ENCODE measurements around the gene TMEM37. TPM values are rescaled to one million over a fixed set of nuclear protein-coding genes. Genes with fewer than 3 reads are reported as not detected.

The TMEM37 gene
- polyA plus RNA-seq, 1 donor from 2014 or later: not detected

DNA sequence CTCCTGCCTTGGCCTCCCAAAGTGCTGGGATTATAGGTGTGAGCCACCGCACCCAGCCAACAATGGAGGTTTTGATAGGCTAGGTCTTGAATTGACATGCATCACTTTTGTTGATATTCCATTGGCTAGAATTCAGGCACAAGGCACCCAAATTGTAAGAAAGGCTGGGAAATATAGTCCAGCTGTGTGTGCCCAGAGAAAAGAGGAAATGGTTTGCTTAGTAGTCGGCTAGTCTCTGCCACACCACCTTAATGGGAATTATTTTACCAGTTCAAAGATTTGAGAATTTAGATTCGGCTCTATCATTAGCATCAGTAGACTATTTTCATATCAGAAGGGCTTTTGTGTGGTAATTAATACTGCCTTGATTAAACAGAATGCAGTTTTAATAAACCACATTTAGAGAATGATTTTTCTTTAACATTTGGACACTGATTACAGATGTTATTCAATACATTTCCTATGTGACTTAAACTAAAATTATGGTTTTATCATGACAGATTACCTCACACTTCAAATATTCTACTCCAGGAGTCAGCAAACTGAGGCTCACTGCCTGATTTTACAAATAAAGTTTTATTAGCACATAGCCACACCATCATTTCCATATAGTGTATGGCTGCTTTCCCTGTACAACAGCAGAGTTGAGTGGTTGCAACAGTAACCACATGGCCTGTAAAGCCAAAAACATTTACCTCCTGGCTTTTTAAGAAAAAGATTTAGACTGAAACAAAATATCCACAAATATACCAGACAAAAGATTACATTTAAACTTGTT, 37.5 kb upstream of the TMEM37 start:
- Histone ChIP-seq H4K20me1 (ENCODE audit: insufficient read depth) (no peaks in the 10 kb centered on the region), H3K36me3 (ENCODE audit: insufficient read depth, low read length) (no peaks in the 10 kb centered on the region), H3K9ac (ENCODE audit: low read length) (no peak overlapping the region), H3K9me3 (ENCODE audit: low read length) (no peaks in the 10 kb centered on the region), H3K79me2 (replicated peaks; ENCODE audit: insufficient read depth, low read length) (no peaks in the 10 kb centered on the region), H2AFZ (ENCODE audit: low read depth, low read length) (no peak overlapping the region), H3K4me2 (ENCODE audit: low read length) (no peak overlapping the region), H3K27ac (ENCODE audit: low read length) (no peak overlapping the region), H3F3A (ENCODE audit: insufficient read depth, low read length, poor library complexity, severe bottlenecking) (no peaks in the 10 kb centered on the region), H3K9me2 (ENCODE audit: insufficient read depth, low read length) (no peaks in the 10 kb centered on the region), H3K4me3 (ENCODE audit: low read length) (no peak overlapping the region), H3K27me3 (ENCODE audit: insufficient read depth, low read depth, low read length) (no peaks in the 10 kb centered on the region)
- TF ChIP-seq RAD21 (conservative IDR thresholded peaks at IDR 0.05) (no peak), EP300 (conservative IDR thresholded peaks at IDR 0.05; ENCODE audit: poor library complexity, severe bottlenecking) (no peak), SMC3 (conservative IDR thresholded peaks at IDR 0.05; ENCODE audit: poor library complexity) (no peak), MXI1 (conservative IDR thresholded peaks at IDR 0.05; ENCODE audit: poor library complexity, severe bottlenecking) (no peak), EZH2 (IDR thresholded peaks at IDR 0.05; ENCODE audit: borderline replicate concordance, insufficient read depth, low read length, poor library complexity, severe bottlenecking) (no peak), POLR2AphosphoS5 (IDR thresholded peaks at IDR 0.05) (no peak), TAF1 (IDR thresholded peaks at IDR 0.05; ENCODE audit: low read depth) (no peak)
- TF ChIP-seq, protein P1, sequence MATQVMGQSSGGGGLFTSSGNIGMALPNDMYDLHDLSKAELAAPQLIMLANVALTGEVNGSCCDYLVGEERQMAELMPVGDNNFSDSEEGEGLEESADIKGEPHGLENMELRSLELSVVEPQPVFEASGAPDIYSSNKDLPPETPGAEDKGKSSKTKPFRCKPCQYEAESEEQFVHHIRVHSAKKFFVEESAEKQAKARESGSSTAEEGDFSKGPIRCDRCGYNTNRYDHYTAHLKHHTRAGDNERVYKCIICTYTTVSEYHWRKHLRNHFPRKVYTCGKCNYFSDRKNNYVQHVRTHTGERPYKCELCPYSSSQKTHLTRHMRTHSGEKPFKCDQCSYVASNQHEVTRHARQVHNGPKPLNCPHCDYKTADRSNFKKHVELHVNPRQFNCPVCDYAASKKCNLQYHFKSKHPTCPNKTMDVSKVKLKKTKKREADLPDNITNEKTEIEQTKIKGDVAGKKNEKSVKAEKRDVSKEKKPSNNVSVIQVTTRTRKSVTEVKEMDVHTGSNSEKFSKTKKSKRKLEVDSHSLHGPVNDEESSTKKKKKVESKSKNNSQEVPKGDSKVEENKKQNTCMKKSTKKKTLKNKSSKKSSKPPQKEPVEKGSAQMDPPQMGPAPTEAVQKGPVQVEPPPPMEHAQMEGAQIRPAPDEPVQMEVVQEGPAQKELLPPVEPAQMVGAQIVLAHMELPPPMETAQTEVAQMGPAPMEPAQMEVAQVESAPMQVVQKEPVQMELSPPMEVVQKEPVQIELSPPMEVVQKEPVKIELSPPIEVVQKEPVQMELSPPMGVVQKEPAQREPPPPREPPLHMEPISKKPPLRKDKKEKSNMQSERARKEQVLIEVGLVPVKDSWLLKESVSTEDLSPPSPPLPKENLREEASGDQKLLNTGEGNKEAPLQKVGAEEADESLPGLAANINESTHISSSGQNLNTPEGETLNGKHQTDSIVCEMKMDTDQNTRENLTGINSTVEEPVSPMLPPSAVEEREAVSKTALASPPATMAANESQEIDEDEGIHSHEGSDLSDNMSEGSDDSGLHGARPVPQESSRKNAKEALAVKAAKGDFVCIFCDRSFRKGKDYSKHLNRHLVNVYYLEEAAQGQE (IDR thresholded peaks at IDR 0.05; ENCODE audit: borderline replicate concordance): no peak
- TF ChIP-seq, protein P2, sequence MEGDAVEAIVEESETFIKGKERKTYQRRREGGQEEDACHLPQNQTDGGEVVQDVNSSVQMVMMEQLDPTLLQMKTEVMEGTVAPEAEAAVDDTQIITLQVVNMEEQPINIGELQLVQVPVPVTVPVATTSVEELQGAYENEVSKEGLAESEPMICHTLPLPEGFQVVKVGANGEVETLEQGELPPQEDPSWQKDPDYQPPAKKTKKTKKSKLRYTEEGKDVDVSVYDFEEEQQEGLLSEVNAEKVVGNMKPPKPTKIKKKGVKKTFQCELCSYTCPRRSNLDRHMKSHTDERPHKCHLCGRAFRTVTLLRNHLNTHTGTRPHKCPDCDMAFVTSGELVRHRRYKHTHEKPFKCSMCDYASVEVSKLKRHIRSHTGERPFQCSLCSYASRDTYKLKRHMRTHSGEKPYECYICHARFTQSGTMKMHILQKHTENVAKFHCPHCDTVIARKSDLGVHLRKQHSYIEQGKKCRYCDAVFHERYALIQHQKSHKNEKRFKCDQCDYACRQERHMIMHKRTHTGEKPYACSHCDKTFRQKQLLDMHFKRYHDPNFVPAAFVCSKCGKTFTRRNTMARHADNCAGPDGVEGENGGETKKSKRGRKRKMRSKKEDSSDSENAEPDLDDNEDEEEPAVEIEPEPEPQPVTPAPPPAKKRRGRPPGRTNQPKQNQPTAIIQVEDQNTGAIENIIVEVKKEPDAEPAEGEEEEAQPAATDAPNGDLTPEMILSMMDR (IDR thresholded peaks at IDR 0.05; ENCODE audit: poor library complexity, severe bottlenecking): no peak

DNA sequence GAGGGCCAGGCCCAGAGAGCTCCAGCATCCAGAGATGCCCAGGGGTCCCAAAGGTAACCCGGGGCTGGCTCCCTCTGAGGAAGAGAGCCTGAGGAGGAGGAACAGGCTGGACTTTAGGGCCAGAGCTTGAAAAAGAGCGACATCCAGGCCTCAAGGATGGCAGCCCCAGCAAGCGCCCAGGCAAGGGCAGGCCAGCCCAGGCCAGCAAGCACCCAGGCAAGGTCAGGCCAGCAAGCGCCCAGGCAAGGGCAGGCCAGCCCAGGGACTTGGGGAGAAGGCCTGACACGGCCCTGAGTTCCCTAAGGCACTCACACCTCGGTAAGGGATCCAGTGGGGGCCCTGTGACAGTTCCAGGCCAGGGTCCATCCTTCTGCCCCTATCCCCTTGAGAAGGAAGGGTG, 34.5 kb upstream of the TMEM37 start:
- Histone ChIP-seq H3K9me2 (ENCODE audit: insufficient read depth, low read length) (no peaks in the 10 kb centered on the region), H3K36me3 (ENCODE audit: insufficient read depth, low read length) (no peaks in the 10 kb centered on the region), H3K79me2 (replicated peaks; ENCODE audit: insufficient read depth, low read length) (no peaks in the 10 kb centered on the region), H3K9me3 (ENCODE audit: low read length) (no peaks in the 10 kb centered on the region), H3K4me3 (ENCODE audit: low read length) (no peak overlapping the region), H4K20me1 (ENCODE audit: insufficient read depth) (no peaks in the 10 kb centered on the region), H3F3A (ENCODE audit: insufficient read depth, low read length, poor library complexity, severe bottlenecking) (no peaks in the 10 kb centered on the region), H3K9ac (ENCODE audit: low read length) (no peak overlapping the region), H2AFZ (ENCODE audit: low read depth, low read length) (no peak overlapping the region), H3K4me2 (ENCODE audit: low read length) (no peak overlapping the region), H3K27ac (ENCODE audit: low read length) (no peak overlapping the region), H3K27me3 (ENCODE audit: insufficient read depth, low read depth, low read length) (no peaks in the 10 kb centered on the region)
- TF ChIP-seq, protein P1 (IDR thresholded peaks at IDR 0.05; ENCODE audit: borderline replicate concordance): no peak
- TF ChIP-seq, protein P2 (IDR thresholded peaks at IDR 0.05; ENCODE audit: poor library complexity, severe bottlenecking): no peak
- TF ChIP-seq MXI1 (conservative IDR thresholded peaks at IDR 0.05; ENCODE audit: poor library complexity, severe bottlenecking) (no peak), EZH2 (IDR thresholded peaks at IDR 0.05; ENCODE audit: borderline replicate concordance, insufficient read depth, low read length, poor library complexity, severe bottlenecking) (no peak), TAF1 (IDR thresholded peaks at IDR 0.05; ENCODE audit: low read depth) (no peak)

Measured in neural cell (in vitro differentiated cells).